Liver (tissue), 3 donors: ENCODE data around the gene H2BK1.

ENCODE experiments used
- ATF3 ChIP-seq: IDR thresholded peaks from 2 replicates; pipeline ENCODE4 v1.6.1; 2016; ENCODE audit warnings: antibody characterized with exemption
- CTCF ChIP-seq: fragments of 150-350 bp; IDR thresholded peaks from 2 replicates; pipeline ENCODE4 v1.5.1; 2017; ENCODE audit warnings: improper control_type of control experiment, low read depth, low read length; ENCODE audit not compliant: missing input control
- EGR1 ChIP-seq, 2 donors: IDR thresholded peaks; 2 replicates each; pipeline ENCODE4 v1.6.1; 2016 to 2018; ENCODE audit warnings: antibody characterized with exemption in 2 of 2, low read depth in 2 of 2
- GABPA ChIP-seq, 2 donors: IDR thresholded peaks in 1 of 2; conservative IDR thresholded peaks in 1 of 2; 2 replicates each; pipeline ENCODE4 v1.6.1; 2016; ENCODE audit warnings: antibody characterized with exemption in 2 of 2, mild to moderate bottlenecking in 1 of 2, moderate library complexity in 1 of 2
- MAX ChIP-seq: IDR thresholded peaks from 2 replicates; pipeline ENCODE4 v1.6.1; 2016; ENCODE audit warnings: antibody characterized with exemption
- NR2F2 ChIP-seq: IDR thresholded peaks from 2 replicates; pipeline ENCODE4 v1.6.1; 2016; ENCODE audit warnings: antibody characterized with exemption
- RAD21 ChIP-seq, 2 donors: IDR thresholded peaks; 2 replicates each; pipeline ENCODE4 v1.6.1; 2016; ENCODE audit warnings: antibody characterized with exemption in 2 of 2, mild to moderate bottlenecking in 2 of 2
- REST ChIP-seq: IDR thresholded peaks from 2 replicates; pipeline ENCODE4 v1.6.1; 2016; ENCODE audit warnings: antibody characterized with exemption, mild to moderate bottlenecking
- SP1 ChIP-seq: IDR thresholded peaks from 2 replicates; pipeline ENCODE4 v1.6.1; 2018; ENCODE audit warnings: antibody characterized with exemption, mild to moderate bottlenecking
- TAF1 ChIP-seq: conservative IDR thresholded peaks from 2 replicates; pipeline ENCODE4 v1.6.1; 2016; ENCODE audit warnings: antibody characterized with exemption, mild to moderate bottlenecking
- YY1 ChIP-seq: IDR thresholded peaks from 2 replicates; pipeline ENCODE4 v1.6.1; 2016; ENCODE audit warnings: antibody characterized with exemption, mild to moderate bottlenecking
- donor health status: healthy.
- donor health status: healthy.

GRCh38 chr7:151249732-151250072 lies 39.4 kb upstream of the H2BK1 start:
- TF ChIP-seq CTCF (no peak), TAF1 (no peak), MAX (no peak), REST (no peak), EGR1 (IDR thresholded peaks at IDR 0.05; ENCODE audit: low read depth in 2 of 2) (no peak), GABPA (IDR thresholded peaks at IDR 0.05 in 1 of 2, conservative IDR thresholded peaks at IDR 0.05 in 1 of 2) (no peak), SP1 (no peak), NR2F2 (no peak), RAD21 (IDR thresholded peaks at IDR 0.05) (no peak), YY1 (no peak), ATF3 (no peak)
